PC-9 (cell line): ENCODE results near the gene MASP2. TPM values are rescaled to one million over a fixed set of nuclear protein-coding genes. Genes with fewer than 3 reads are reported as not detected.

ENCODE experiments used
- BruUV-seq: library from RNA; stranded (reverse); fragments of 400-500 nt; replicated peaks from 2 replicates; lab custom pipeline; 2021; lab: Mats Ljungman, UMichigan
- CTCF ChIA-PET: fragments of 300-600 bp; sonication (Branson Sonifier 250); formaldehyde crosslinking; loops from one replicate; lab custom pipeline; 2022; ENCODE audit warnings: antibody characterized with exemption; lab: Charles Lee
- POLR2A ChIA-PET: fragments of 300-600 bp; sonication (Branson Sonifier 250); formaldehyde crosslinking; loops from one replicate; lab custom pipeline; 2022; ENCODE audit warnings: antibody characterized with exemption; ENCODE audit not compliant: unreplicated experiment; lab: Charles Lee
- DNase-seq, 2 experiments: peaks; one replicate each; pipeline versions ENCODE4 v3.0.0 to v3.0.0-alpha.2; 2015 to 2022; ENCODE audit warnings: mixed read lengths in 1 of 2
- H2AFZ ChIP-seq: fragments of 200-600 bp; sonication (generic); 2 replicates; pipeline ENCODE4 v1.8.1; 2017; ENCODE audit warnings: antibody characterized with exemption
- H3F3A ChIP-seq: fragments of 200-600 bp; sonication (generic); 2 replicates; pipeline ENCODE4 v1.8.1; 2017; ENCODE audit warnings: antibody characterized with exemption, mild to moderate bottlenecking, low read depth; ENCODE audit not compliant: insufficient read depth
- H3K27ac ChIP-seq: fragments of 200-600 bp; sonication (generic); 2 replicates; pipeline ENCODE4 v1.6.1; 2016; ENCODE audit warnings: mixed run types
- H3K27me3 ChIP-seq: fragments of 200-600 bp; sonication (generic); 2 replicates; pipeline ENCODE4 v1.6.1; 2016; ENCODE audit warnings: low read depth, mixed run types; ENCODE audit not compliant: insufficient read depth
- H3K36me3 ChIP-seq: fragments of 200-600 bp; sonication (generic); 2 replicates; pipeline ENCODE4 v1.6.1; 2016; ENCODE audit warnings: low read depth, mixed run types
- H3K4me1 ChIP-seq: fragments of 200-600 bp; sonication (generic); replicated peaks from 2 replicates; pipeline ENCODE4 v1.6.1; 2016; ENCODE audit warnings: mixed run types; ENCODE audit not compliant: insufficient read depth
- H3K4me2 ChIP-seq: fragments of 200-600 bp; sonication (generic); 2 replicates; pipeline ENCODE4 v1.6.1; 2017; ENCODE audit warnings: mixed run types
- H3K4me3 ChIP-seq: fragments of 200-600 bp; sonication (generic); 2 replicates; pipeline ENCODE4 v1.6.1; 2016; ENCODE audit warnings: mixed run types
- H3K79me2 ChIP-seq: fragments of 200-600 bp; sonication (generic); 2 replicates; pipeline ENCODE4 v1.6.1; 2017; ENCODE audit warnings: low read depth, mixed run types
- H3K9me2 ChIP-seq: fragments of 200-600 bp; sonication (generic); 2 replicates; pipeline ENCODE4 v1.8.1; 2017; ENCODE audit warnings: mild to moderate bottlenecking; ENCODE audit not compliant: insufficient read depth
- H3K9me3 ChIP-seq: fragments of 200-600 bp; sonication (generic); 2 replicates; pipeline ENCODE4 v1.8.1; 2016; ENCODE audit warnings: low read depth; ENCODE audit not compliant: insufficient read depth
- H4K20me1 ChIP-seq: fragments of 200-600 bp; sonication (generic); 2 replicates; pipeline ENCODE4 v1.8.1; 2017; ENCODE audit not compliant: insufficient read depth
- EZH2 ChIP-seq: fragments of 200-600 bp; sonication (generic); IDR thresholded peaks from 2 replicates; pipeline ENCODE4 v1.8.0; 2017; ENCODE audit warnings: antibody characterized with exemption, low read depth
- intact Hi-C: fragments of 100-400 bp; cut with micrococcal nuclease; formaldehyde crosslinking; loops from one replicate; pipeline ENCODE4 v1.10.0; 2022; ENCODE audit not compliant: unreplicated experiment
- total RNA-seq: library from RNA; stranded (reverse); gene quantifications from 2 replicates; pipeline ENCODE4 v1.2.3, GENCODE V29; 2021
- TF ChIP-seq, protein P1 (sequence below): fragments of 200-600 bp; sonication (generic); conservative IDR thresholded peaks from 2 replicates; pipeline ENCODE4 v1.6.1; 2017; ENCODE audit warnings: mixed run types, antibody characterized with exemption, mild to moderate bottlenecking, moderate library complexity

The MASP2 gene
- total RNA-seq, 1 experiment from 2014 or later: not detected

DNA sequence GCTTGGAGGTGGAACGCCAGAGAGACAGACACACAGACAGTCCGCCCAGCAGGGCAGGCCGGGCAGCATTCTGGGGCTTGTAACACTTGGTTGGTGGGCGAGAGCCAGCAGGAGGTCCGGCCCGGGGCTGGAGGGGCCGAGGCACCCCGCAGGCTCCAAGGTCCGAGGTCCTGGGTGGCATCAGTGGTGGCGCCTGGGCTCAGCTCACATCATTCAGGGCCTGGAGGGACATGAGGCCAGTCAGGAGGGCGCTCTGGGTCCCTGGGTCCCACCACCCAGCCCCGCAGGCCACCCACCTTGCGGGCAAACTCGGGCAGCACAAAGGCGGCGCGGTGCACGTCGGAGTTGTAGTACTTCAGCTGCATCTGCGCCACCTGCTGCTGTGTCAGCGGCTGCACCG lies 7.6 kb upstream of the MASP2 start:
- no peaks in the 10 kb centered on the region for H3K36me3 ChIP-seq
- H2AFZ ChIP-seq: no peak overlapping the region
- no peaks in the 10 kb centered on the region for H3K27me3 ChIP-seq
- ChIA-PET CTCF (no interaction called here), POLR2A (no interaction called here)
- H3K79me2 ChIP-seq: peaks cover 11% of the 10 kb centered on the region
- intact Hi-C loops: no loop called here
- H3K27ac ChIP-seq: no peak overlapping the region
- H3K4me3 ChIP-seq: no peak overlapping the region
- no peaks in the 10 kb centered on the region for H3F3A ChIP-seq
- TF ChIP-seq EZH2: no peak
- TF ChIP-seq, protein P1, sequence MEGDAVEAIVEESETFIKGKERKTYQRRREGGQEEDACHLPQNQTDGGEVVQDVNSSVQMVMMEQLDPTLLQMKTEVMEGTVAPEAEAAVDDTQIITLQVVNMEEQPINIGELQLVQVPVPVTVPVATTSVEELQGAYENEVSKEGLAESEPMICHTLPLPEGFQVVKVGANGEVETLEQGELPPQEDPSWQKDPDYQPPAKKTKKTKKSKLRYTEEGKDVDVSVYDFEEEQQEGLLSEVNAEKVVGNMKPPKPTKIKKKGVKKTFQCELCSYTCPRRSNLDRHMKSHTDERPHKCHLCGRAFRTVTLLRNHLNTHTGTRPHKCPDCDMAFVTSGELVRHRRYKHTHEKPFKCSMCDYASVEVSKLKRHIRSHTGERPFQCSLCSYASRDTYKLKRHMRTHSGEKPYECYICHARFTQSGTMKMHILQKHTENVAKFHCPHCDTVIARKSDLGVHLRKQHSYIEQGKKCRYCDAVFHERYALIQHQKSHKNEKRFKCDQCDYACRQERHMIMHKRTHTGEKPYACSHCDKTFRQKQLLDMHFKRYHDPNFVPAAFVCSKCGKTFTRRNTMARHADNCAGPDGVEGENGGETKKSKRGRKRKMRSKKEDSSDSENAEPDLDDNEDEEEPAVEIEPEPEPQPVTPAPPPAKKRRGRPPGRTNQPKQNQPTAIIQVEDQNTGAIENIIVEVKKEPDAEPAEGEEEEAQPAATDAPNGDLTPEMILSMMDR: no peak
- no peaks in the 10 kb centered on the region for H3K9me2 ChIP-seq
- H3K9me3 ChIP-seq: no peaks in the 10 kb centered on the region
- no peaks in the 10 kb centered on the region for H3K4me1 ChIP-seq
- H3K4me2 ChIP-seq: no peak overlapping the region
- DNase-seq: no peak
- no TSS peak for BruUV-seq
- no peaks in the 10 kb centered on the region for H4K20me1 ChIP-seq

DNA sequence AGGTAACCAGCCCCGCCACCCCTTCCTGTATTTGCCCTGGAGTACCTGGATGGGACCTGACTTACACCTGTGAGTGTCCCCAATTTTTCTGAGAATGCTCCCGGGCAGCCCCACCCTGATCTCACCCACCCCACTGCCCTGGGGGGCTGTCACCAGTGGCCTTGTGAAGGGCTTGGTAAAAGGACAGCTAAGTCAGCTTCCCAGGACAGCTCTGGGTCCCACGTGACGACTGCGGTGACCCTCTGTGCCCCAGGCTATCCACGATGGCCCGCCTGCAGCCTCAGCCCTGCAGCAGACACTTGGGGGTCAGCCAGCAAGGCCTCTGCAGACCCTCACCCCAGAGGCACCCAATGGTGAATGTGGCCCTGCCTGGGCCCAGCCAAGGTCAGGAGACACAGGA lies 7.1 kb upstream of the MASP2 start:
- CTCF ChIA-PET: no interaction called here
- Histone ChIP-seq H3K4me2 (no peak overlapping the region), H3K4me3 (no peak overlapping the region), H3K79me2 (peaks cover 7% of the 10 kb centered on the region), H3K9me3 (no peaks in the 10 kb centered on the region), H3K27me3 (no peaks in the 10 kb centered on the region), H3K9me2 (no peaks in the 10 kb centered on the region), H3K36me3 (no peaks in the 10 kb centered on the region), H4K20me1 (no peaks in the 10 kb centered on the region), H3K27ac (no peak overlapping the region), H3K4me1 (no peaks in the 10 kb centered on the region), H3F3A (no peaks in the 10 kb centered on the region), H2AFZ (no peak overlapping the region)
- TF ChIP-seq EZH2: no peak
- TF ChIP-seq, protein P1: no peak
- intact Hi-C loops: no loop called here
- BruUV-seq: no TSS peak
- POLR2A ChIA-PET: no interaction called here
- no peak for DNase-seq

DNA sequence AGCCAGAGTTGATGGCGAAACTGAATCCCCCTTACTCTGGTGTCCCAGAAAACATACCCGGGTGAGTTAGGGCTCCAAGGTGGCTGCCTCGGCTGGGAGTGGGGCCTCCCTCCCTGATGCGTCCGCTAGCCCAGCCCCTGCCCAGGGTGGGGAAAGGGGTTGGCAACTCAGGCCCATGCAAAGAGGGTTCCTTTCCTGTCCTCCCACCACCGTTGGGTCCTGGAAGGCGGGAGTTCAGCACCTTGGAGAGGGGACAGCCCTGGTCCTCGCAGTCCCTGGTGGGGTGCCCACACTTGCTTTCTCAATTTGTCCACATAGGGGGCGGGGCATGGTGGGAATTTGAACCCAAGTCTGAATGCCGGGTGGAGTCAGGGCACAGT lies 6.7 kb upstream of the MASP2 start:
- intact Hi-C loops: no loop called here
- Histone ChIP-seq H3K4me3 (no peak overlapping the region), H3K27me3 (no peaks in the 10 kb centered on the region), H3K9me2 (no peaks in the 10 kb centered on the region), H3K36me3 (no peaks in the 10 kb centered on the region), H3F3A (no peaks in the 10 kb centered on the region), H2AFZ (no peak overlapping the region), H3K9me3 (no peaks in the 10 kb centered on the region), H3K27ac (no peak overlapping the region), H3K4me2 (no peak overlapping the region), H3K79me2 (peaks cover 3% of the 10 kb centered on the region), H4K20me1 (no peaks in the 10 kb centered on the region), H3K4me1 (no peaks in the 10 kb centered on the region)
- POLR2A ChIA-PET: no interaction called here
- TF ChIP-seq, protein P1: no peak
- TF ChIP-seq EZH2: no peak
- BruUV-seq: no TSS peak
- CTCF ChIA-PET: no interaction called here
- no peak for DNase-seq
